D341Med (cell line): ENCODE results near the gene FUT8.
"Not testable (repeated sequence)": the region's sequence is repeated elsewhere in the genome, so short reads cannot be mapped to it uniquely, and the experiment has no call there.

Experiments
- DNase-seq: peaks from one replicate; pipeline ENCODE4 v3.0.0; 2012; ENCODE audit warnings: low spot score

FUT8 gene

GRCh38 chr14:65623759-65624158 lies 211.2 kb downstream of the FUT8 start:
- DNase-seq = no peak

- no peak for DNase-seq
These were observed 214.8 kb downstream of the FUT8 start for GRCh38 chr14:65627315-65627714.

GRCh38 chr14:65628664-65629063 lies 216.1 kb downstream of the FUT8 start:
- no peak for DNase-seq

GRCh38 chr14:65631040-65631439 lies 218.5 kb downstream of the FUT8 start:
- no peak for DNase-seq

GRCh38 chr14:65632487-65632886 lies 220.0 kb downstream of the FUT8 start:
- DNase-seq = no peak

- DNase-seq = not testable (repeated sequence)
These were observed 221.1 kb downstream of the FUT8 start for GRCh38 chr14:65633666-65634065.

- DNase-seq = no peak
These were observed 225.2 kb downstream of the FUT8 start for GRCh38 chr14:65637780-65638179.

GRCh38 chr14:65639216-65639615 lies 226.7 kb downstream of the FUT8 start:
- no peak for DNase-seq

GRCh38 chr14:65650826-65651225 lies 238.3 kb downstream of the FUT8 start:
- DNase-seq = no peak

- no peak for DNase-seq
These were observed 244.0 kb downstream of the FUT8 start for GRCh38 chr14:65656554-65656953.

- DNase-seq = no peak
These were observed 245.7 kb downstream of the FUT8 start for GRCh38 chr14:65658202-65658601.

GRCh38 chr14:65661865-65662264 lies 249.3 kb downstream of the FUT8 start:
- no peak for DNase-seq

- DNase-seq = no peak
These were observed 251.9 kb downstream of the FUT8 start for GRCh38 chr14:65664436-65664835.

- no peak for DNase-seq
These were observed 264.0 kb downstream of the FUT8 start for GRCh38 chr14:65676361-65677014.

- no peak for DNase-seq
These were observed 273.0 kb downstream of the FUT8 start for GRCh38 chr14:65685572-65685971.

GRCh38 chr14:65686761-65687160 lies 274.2 kb downstream of the FUT8 start:
- no peak for DNase-seq

GRCh38 chr14:65689070-65689469 lies 276.5 kb downstream of the FUT8 start:
- DNase-seq = no peak

- DNase-seq = not testable (repeated sequence)
These were observed 280.0 kb downstream of the FUT8 start for GRCh38 chr14:65692566-65692965.

- DNase-seq = no peak
These were observed 284.3 kb downstream of the FUT8 start for GRCh38 chr14:65696801-65697200.

- DNase-seq = no peak
These were observed 291.0 kb downstream of the FUT8 start for GRCh38 chr14:65703521-65703920.

GRCh38 chr14:65703996-65704395 lies 291.5 kb downstream of the FUT8 start:
- DNase-seq = no peak

GRCh38 chr14:65704437-65704836 lies 291.9 kb downstream of the FUT8 start:
- DNase-seq = no peak

GRCh38 chr14:65704850-65705249 lies 292.3 kb downstream of the FUT8 start:
- no peak for DNase-seq

- no peak for DNase-seq
These were observed 297.0 kb downstream of the FUT8 start for GRCh38 chr14:65709576-65709975.

GRCh38 chr14:65716813-65717212 lies 304.3 kb downstream of the FUT8 start:
- not testable (repeated sequence) for DNase-seq
